CD4-positive, alpha-beta T cell treated with Interferon alpha-2 for 1 hour (primary cell): ENCODE data around the gene HNRNPL.
A peak's percentile ranks its signal among the peaks of the same experiment; 100 is the strongest.

Experiments used
- DNase-seq, 2 donors: peaks; one replicate each; pipeline ENCODE4 v3.0.0-alpha.2; 2020 to 2022

HNRNPL gene

GRCh38 chr19:38843175-38843758 is 6.5 kb downstream of the HNRNPL start:
- no peak for DNase-seq

GRCh38 chr19:38842439-38843174 is 7.2 kb downstream of the HNRNPL start:
- peak; percentile 58 to 77 for DNase-seq

GRCh38 chr19:38841787-38842438 is 7.9 kb downstream of the HNRNPL start:
- peak; percentile 50 to 69 for DNase-seq

- DNase-seq = no peak
These were observed 8.5 kb downstream of the HNRNPL start for GRCh38 chr19:38841180-38841766.

GRCh38 chr19:38840583-38840968 is 9.2 kb downstream of the HNRNPL start:
- DNase-seq = no peak

GRCh38 chr19:38839816-38840582 is 9.8 kb downstream of the HNRNPL start:
- no peak for DNase-seq

GRCh38 chr19:38838986-38839761 is 10.6 kb downstream of the HNRNPL start:
- no peak for DNase-seq

GRCh38 chr19:38838208-38838985 is 11.4 kb downstream of the HNRNPL start:
- DNase-seq = no peak

GRCh38 chr19:38837656-38838121 is 12.1 kb downstream of the HNRNPL start:
- no peak for DNase-seq

- no peak for DNase-seq
These were observed 12.7 kb downstream of the HNRNPL start for GRCh38 chr19:38836983-38837626.

- DNase-seq = no peak
These were observed 13.4 kb downstream of the HNRNPL start for GRCh38 chr19:38836159-38836982.

GRCh38 chr19:38834590-38834989 is 15.2 kb downstream of the HNRNPL start:
- no peak for DNase-seq

GRCh38 chr19:38834104-38834490 is 15.7 kb downstream of the HNRNPL start:
- DNase-seq = no peak

GRCh38 chr19:38833092-38833425 is 16.7 kb downstream of the HNRNPL start:
- no peak for DNase-seq

GRCh38 chr19:38831142-38831605 is 18.6 kb downstream of the HNRNPL start:
- peak in 1 of 2 donors; percentile 18 for DNase-seq

- DNase-seq = no peak
These were observed 19.6 kb downstream of the HNRNPL start for GRCh38 chr19:38830039-38830733.

GRCh38 chr19:38829203-38829602 is 20.6 kb downstream of the HNRNPL start:
- peak in 1 of 2 donors; percentile 14 for DNase-seq

GRCh38 chr19:38826856-38827551 is 22.8 kb downstream of the HNRNPL start:
- no peak for DNase-seq
